GM19023 (cell line): ENCODE results near the gene RGS2.
A peak's percentile ranks its signal among the peaks of the same experiment; 100 is the strongest.

Experiments
- ATAC-seq: cut with Tn5 transposase; IDR thresholded peaks from one replicate; pipeline ENCODE4 v1.9.1; 2021; ENCODE audit warnings: mild to moderate bottlenecking, moderate library complexity; ENCODE audit not compliant: unreplicated experiment

RGS2 gene

GRCh38 chr1:192794768-192795035, 14.1 kb upstream of the RGS2 start:
- ATAC-seq = no peak

- no peak for ATAC-seq
Observed at GRCh38 chr1:192795916-192796618, 12.8 kb upstream of the RGS2 start.

GRCh38 chr1:192797143-192797542, 11.7 kb upstream of the RGS2 start:
- no peak for ATAC-seq

GRCh38 chr1:192797891-192798290, 10.9 kb upstream of the RGS2 start:
- ATAC-seq = no peak

GRCh38 chr1:192801451-192801850, 7.4 kb upstream of the RGS2 start:
- ATAC-seq = no peak

GRCh38 chr1:192802406-192802805, 6.4 kb upstream of the RGS2 start:
- ATAC-seq = no peak

- ATAC-seq = no peak
Observed at GRCh38 chr1:192803501-192803900, 5.3 kb upstream of the RGS2 start.

- no peak for ATAC-seq
Observed at GRCh38 chr1:192805832-192806323, 3.0 kb upstream of the RGS2 start.

GRCh38 chr1:192807211-192808162, 1.4 kb upstream of the RGS2 start:
- peak; percentile 28 for ATAC-seq

GRCh38 chr1:192808163-192808517, 699 bp upstream of the RGS2 start:
- ATAC-seq = no peak

- peak; percentile 2 for ATAC-seq
Observed at GRCh38 chr1:192809307-192810252, 741 bp downstream of the RGS2 start.

- no peak for ATAC-seq
Observed at GRCh38 chr1:192810253-192810880, 1.5 kb downstream of the RGS2 start.

- no peak for ATAC-seq
Observed at GRCh38 chr1:192811006-192811405, 2.2 kb downstream of the RGS2 start.

- ATAC-seq = no peak
Observed at GRCh38 chr1:192811594-192812239, 2.9 kb downstream of the RGS2 start.

- no peak for ATAC-seq
Observed at GRCh38 chr1:192812420-192813209, 3.8 kb downstream of the RGS2 start.

- no peak for ATAC-seq
Observed at GRCh38 chr1:192814805-192815204, 6.0 kb downstream of the RGS2 start.

- ATAC-seq = no peak
Observed at GRCh38 chr1:192817246-192817645, 8.4 kb downstream of the RGS2 start.

GRCh38 chr1:192821296-192821695, 12.5 kb downstream of the RGS2 start:
- ATAC-seq = no peak

- ATAC-seq = no peak
Observed at GRCh38 chr1:192824511-192824910, 15.7 kb downstream of the RGS2 start.
